HepG2 (cell line): ENCODE measurements around the gene SBNO1. TPM values are rescaled to one million over a fixed set of nuclear protein-coding genes. Genes with fewer than 3 reads are reported as not detected.

Experiments
- ARHGAP35 ChIP-seq: sonication (generic); formaldehyde crosslinking; IDR thresholded peaks from 2 replicates; pipeline ENCODE4 v1.9.0; 2022; ENCODE audit warnings: mild to moderate bottlenecking, inconsistent platforms, moderate library complexity, missing genetic modification reagents, borderline replicate concordance
- FOXC1 ChIP-seq: sonication (generic); formaldehyde crosslinking; IDR thresholded peaks from 2 replicates; pipeline ENCODE4 v1.8.0; 2022; ENCODE audit warnings: mild to moderate bottlenecking, missing genetic modification reagents, borderline replicate concordance
- GABPB1 ChIP-seq: IDR thresholded peaks from 2 replicates; pipeline ENCODE4 v1.6.1; 2016; ENCODE audit warnings: mild to moderate bottlenecking, missing genetic modification reagents, moderate library complexity, missing compliant biosample characterization
- JDP2 ChIP-seq: sonication (generic); formaldehyde crosslinking; IDR thresholded peaks from 2 replicates; pipeline ENCODE4 v1.8.1; 2022; ENCODE audit warnings: missing genetic modification reagents, borderline replicate concordance
- KMT2A ChIP-seq: sonication (generic); formaldehyde crosslinking; IDR thresholded peaks from 2 replicates; pipeline ENCODE4 v1.4.0; 2020; ENCODE audit warnings: missing genetic modification reagents
- POLR2A ChIP-seq, 2 experiments: IDR thresholded peaks; 2 replicates each; pipeline ENCODE4 v1.6.1; 2011; ENCODE audit warnings: low read depth in 2 of 2, low read length in 2 of 2, mild to moderate bottlenecking in 1 of 2, moderate library complexity in 1 of 2; ENCODE audit not compliant: insufficient read depth in 1 of 2
- ZNF263 ChIP-seq: sonication (generic); formaldehyde crosslinking; IDR thresholded peaks from 2 replicates; pipeline ENCODE4 v1.4.0; 2020; ENCODE audit warnings: missing genetic modification reagents
- ZNF274 ChIP-seq: sonication (generic); formaldehyde crosslinking; IDR thresholded peaks from 2 replicates; pipeline ENCODE4 v1.5.1; 2020; ENCODE audit warnings: mild to moderate bottlenecking, missing genetic modification reagents
- ZNF605 ChIP-seq: sonication (generic); formaldehyde crosslinking; IDR thresholded peaks from 2 replicates; pipeline ENCODE4 v1.8.0; 2022; ENCODE audit warnings: mild to moderate bottlenecking, missing genetic modification reagents
- ZNF776 ChIP-seq: sonication (generic); formaldehyde crosslinking; IDR thresholded peaks from 2 replicates; pipeline ENCODE4 v1.4.0; 2020; ENCODE audit warnings: mild to moderate bottlenecking, missing genetic modification reagents
- polyA plus RNA-seq, 8 experiments: library from polyadenylated mRNA; depleted of rRNA in 3 of 8; stranded (reverse) in 7 of 8; unstranded in 1 of 8; fragments of >200 nt; fragmentation: Illumina TruSeq in 4 of 8; extraction: Trizol in 4 of 8; gene quantifications; 2 replicates each; pipeline versions ENCODE4 v1.2.1 to v1.2.3, GENCODE V29; 2011 to 2016; ENCODE audit warnings: low read depth in 4 of 8, missing spikeins in 1 of 8, mixed read lengths in 1 of 8; ENCODE audit not compliant: insufficient read depth in 1 of 8
- total RNA-seq, 5 experiments: library from RNA; depleted of rRNA; stranded (reverse); fragments of >200 nt; fragmentation: Illumina TruSeq; extraction: Trizol; gene quantifications; 2 replicates each; pipeline ENCODE4 v1.2.3, GENCODE V29; 2016; ENCODE audit warnings: low read depth in 1 of 5
- TF ChIP-seq, protein P1 (sequence below): sonication (generic); formaldehyde crosslinking; IDR thresholded peaks from 2 replicates; pipeline ENCODE4 v1.9.0; 2021; ENCODE audit warnings: mild to moderate bottlenecking, missing genetic modification reagents
- TF ChIP-seq, protein P2 (sequence below): sonication (generic); formaldehyde crosslinking; IDR thresholded peaks from 2 replicates; pipeline ENCODE4 v1.5.1; 2020; ENCODE audit warnings: missing genetic modification reagents, mild to moderate bottlenecking, borderline replicate concordance
- TF ChIP-seq, protein P3 (sequence below): sonication (generic); formaldehyde crosslinking; IDR thresholded peaks from 2 replicates; pipeline ENCODE4 v1.8.0; 2022; ENCODE audit warnings: mild to moderate bottlenecking, missing genetic modification reagents; ENCODE audit not compliant: insufficient replicate concordance
- TF ChIP-seq, protein P4 (sequence below): sonication (generic); formaldehyde crosslinking; IDR thresholded peaks from 2 replicates; pipeline ENCODE4 v1.9.0; 2022; ENCODE audit warnings: missing genetic modification reagents, mild to moderate bottlenecking, borderline replicate concordance
- TF ChIP-seq, protein P5 (sequence below): sonication (generic); formaldehyde crosslinking; IDR thresholded peaks from 2 replicates; pipeline ENCODE4 v1.4.0; 2020; ENCODE audit warnings: mild to moderate bottlenecking, missing genetic modification reagents

Gene SBNO1
- total and polyA plus RNA-seq, 2 of the 13 experiments (the other 11 are each of a cell fraction or from before 2014, with no cell fraction given): 10.9 to 40.2 TPM

DNA sequence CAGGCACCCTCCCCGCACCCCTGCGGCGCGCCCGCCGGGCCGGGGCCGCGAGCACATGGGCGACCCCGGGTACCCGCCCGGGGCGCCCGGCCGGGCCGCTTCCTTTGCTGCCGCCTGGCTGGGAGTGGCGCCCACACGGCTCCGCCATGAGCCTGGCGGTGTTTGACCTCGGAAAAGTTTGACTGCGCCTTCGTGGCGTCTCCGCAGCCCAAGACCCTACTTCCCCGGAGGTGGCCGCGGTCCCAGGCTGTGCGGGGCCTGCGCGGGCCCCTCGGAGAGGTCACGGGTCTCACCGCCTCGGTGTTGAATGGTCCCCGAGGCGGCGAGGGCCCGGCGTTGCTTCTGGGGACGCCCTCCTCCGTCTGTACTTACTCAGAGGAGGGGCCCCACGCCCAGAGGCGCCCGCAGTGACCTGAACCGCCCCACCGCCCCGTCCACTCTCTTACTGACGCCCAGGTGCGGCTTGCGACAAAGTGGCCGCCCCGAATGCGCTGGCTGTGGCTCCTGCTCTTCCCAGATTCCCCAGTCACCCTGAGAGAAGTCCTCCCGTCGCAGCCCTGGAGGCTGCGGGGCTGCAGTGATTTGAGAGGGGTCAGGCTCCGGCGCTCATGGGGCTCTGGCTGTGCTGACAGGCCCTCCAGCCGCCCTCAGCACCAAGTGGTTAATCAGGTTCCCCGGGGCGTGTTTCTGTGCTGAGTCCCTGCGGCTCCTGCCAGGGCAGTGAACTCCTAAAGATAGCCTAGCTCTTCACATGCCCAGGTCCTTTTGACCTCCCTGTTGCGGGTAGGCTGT lies 25.1 kb upstream of the SBNO1 start (continued):
- TF ChIP-seq, protein P1, sequence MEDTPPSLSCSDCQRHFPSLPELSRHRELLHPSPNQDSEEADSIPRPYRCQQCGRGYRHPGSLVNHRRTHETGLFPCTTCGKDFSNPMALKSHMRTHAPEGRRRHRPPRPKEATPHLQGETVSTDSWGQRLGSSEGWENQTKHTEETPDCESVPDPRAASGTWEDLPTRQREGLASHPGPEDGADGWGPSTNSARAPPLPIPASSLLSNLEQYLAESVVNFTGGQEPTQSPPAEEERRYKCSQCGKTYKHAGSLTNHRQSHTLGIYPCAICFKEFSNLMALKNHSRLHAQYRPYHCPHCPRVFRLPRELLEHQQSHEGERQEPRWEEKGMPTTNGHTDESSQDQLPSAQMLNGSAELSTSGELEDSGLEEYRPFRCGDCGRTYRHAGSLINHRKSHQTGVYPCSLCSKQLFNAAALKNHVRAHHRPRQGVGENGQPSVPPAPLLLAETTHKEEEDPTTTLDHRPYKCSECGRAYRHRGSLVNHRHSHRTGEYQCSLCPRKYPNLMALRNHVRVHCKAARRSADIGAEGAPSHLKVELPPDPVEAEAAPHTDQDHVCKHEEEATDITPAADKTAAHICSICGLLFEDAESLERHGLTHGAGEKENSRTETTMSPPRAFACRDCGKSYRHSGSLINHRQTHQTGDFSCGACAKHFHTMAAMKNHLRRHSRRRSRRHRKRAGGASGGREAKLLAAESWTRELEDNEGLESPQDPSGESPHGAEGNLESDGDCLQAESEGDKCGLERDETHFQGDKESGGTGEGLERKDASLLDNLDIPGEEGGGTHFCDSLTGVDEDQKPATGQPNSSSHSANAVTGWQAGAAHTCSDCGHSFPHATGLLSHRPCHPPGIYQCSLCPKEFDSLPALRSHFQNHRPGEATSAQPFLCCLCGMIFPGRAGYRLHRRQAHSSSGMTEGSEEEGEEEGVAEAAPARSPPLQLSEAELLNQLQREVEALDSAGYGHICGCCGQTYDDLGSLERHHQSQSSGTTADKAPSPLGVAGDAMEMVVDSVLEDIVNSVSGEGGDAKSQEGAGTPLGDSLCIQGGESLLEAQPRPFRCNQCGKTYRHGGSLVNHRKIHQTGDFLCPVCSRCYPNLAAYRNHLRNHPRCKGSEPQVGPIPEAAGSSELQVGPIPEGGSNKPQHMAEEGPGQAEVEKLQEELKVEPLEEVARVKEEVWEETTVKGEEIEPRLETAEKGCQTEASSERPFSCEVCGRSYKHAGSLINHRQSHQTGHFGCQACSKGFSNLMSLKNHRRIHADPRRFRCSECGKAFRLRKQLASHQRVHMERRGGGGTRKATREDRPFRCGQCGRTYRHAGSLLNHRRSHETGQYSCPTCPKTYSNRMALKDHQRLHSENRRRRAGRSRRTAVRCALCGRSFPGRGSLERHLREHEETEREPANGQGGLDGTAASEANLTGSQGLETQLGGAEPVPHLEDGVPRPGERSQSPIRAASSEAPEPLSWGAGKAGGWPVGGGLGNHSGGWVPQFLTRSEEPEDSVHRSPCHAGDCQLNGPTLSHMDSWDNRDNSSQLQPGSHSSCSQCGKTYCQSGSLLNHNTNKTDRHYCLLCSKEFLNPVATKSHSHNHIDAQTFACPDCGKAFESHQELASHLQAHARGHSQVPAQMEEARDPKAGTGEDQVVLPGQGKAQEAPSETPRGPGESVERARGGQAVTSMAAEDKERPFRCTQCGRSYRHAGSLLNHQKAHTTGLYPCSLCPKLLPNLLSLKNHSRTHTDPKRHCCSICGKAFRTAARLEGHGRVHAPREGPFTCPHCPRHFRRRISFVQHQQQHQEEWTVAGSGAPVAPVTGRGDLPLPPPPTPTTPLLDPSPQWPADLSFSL (CRISPR knock-in tag): no peak
- TF ChIP-seq, protein P2, sequence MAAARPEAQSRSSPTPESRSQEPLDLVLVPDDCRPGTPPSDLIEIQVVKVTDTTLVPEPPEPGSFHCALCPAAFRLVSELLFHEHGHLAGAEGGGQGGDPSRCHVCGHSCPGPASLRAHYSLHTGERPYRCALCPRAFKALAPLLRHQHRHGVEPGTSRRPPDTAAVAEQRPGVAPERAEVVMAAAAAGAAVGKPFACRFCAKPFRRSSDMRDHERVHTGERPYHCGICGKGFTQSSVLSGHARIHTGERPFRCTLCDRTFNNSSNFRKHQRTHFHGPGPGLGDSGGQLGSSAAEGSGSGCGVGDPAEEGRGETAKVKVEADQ (CRISPR knock-in tag): 0 out of 2 replicates have a peak, but pooled peaks have one; percentile 67
- TF ChIP-seq ZNF274 (no peak), KMT2A (peak; percentile 46; the same call in 1 of the 2 replicates), POLR2A (IDR thresholded peaks at IDR 0.05; ENCODE audit: insufficient read depth in 1 of 2, low read depth in 2 of 2, low read length in 2 of 2) (peak; percentile 49 to 56; a peak in 2 of 4 replicates), FOXC1 (CRISPR knock-in tag) (no peak), ZNF263 (CRISPR knock-in tag) (peak; percentile 73), ZNF776 (CRISPR knock-in tag) (peak; percentile 60; the same call in 1 of the 2 replicates), JDP2 (CRISPR knock-in tag) (no peak), ZNF605 (CRISPR knock-in tag) (peak; percentile 50; the same call in 1 of the 2 replicates), ARHGAP35 (CRISPR knock-in tag) (no peak), GABPB1 (CRISPR knock-in tag) (peak; percentile 52; the same call in 1 of the 2 replicates)
- TF ChIP-seq, protein P3, sequence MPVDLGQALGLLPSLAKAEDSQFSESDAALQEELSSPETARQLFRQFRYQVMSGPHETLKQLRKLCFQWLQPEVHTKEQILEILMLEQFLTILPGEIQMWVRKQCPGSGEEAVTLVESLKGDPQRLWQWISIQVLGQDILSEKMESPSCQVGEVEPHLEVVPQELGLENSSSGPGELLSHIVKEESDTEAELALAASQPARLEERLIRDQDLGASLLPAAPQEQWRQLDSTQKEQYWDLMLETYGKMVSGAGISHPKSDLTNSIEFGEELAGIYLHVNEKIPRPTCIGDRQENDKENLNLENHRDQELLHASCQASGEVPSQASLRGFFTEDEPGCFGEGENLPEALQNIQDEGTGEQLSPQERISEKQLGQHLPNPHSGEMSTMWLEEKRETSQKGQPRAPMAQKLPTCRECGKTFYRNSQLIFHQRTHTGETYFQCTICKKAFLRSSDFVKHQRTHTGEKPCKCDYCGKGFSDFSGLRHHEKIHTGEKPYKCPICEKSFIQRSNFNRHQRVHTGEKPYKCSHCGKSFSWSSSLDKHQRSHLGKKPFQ (CRISPR knock-in tag): no peak
- TF ChIP-seq, protein P4, sequence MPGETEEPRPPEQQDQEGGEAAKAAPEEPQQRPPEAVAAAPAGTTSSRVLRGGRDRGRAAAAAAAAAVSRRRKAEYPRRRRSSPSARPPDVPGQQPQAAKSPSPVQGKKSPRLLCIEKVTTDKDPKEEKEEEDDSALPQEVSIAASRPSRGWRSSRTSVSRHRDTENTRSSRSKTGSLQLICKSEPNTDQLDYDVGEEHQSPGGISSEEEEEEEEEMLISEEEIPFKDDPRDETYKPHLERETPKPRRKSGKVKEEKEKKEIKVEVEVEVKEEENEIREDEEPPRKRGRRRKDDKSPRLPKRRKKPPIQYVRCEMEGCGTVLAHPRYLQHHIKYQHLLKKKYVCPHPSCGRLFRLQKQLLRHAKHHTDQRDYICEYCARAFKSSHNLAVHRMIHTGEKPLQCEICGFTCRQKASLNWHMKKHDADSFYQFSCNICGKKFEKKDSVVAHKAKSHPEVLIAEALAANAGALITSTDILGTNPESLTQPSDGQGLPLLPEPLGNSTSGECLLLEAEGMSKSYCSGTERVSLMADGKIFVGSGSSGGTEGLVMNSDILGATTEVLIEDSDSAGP (CRISPR knock-in tag): peak; percentile 72; the same call in 1 of the 2 replicates
- TF ChIP-seq, protein P5, sequence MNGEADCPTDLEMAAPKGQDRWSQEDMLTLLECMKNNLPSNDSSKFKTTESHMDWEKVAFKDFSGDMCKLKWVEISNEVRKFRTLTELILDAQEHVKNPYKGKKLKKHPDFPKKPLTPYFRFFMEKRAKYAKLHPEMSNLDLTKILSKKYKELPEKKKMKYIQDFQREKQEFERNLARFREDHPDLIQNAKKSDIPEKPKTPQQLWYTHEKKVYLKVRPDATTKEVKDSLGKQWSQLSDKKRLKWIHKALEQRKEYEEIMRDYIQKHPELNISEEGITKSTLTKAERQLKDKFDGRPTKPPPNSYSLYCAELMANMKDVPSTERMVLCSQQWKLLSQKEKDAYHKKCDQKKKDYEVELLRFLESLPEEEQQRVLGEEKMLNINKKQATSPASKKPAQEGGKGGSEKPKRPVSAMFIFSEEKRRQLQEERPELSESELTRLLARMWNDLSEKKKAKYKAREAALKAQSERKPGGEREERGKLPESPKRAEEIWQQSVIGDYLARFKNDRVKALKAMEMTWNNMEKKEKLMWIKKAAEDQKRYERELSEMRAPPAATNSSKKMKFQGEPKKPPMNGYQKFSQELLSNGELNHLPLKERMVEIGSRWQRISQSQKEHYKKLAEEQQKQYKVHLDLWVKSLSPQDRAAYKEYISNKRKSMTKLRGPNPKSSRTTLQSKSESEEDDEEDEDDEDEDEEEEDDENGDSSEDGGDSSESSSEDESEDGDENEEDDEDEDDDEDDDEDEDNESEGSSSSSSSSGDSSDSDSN (CRISPR knock-in tag): peak; percentile 72; the same call in 1 of the 2 replicates
